IPS-18c (cell line): ENCODE measurements around the gene ANAPC7.

Source experiments
- H3K4me3 ChIP-seq: 2 replicates; pipeline ENCODE4 v1.7.0; 2013; ENCODE audit warnings: low read depth, mild to moderate bottlenecking, low read length, moderate library complexity; ENCODE audit not compliant: insufficient read depth
- H3K9me3 ChIP-seq: one replicate; pipeline ENCODE4 v1.6.1; 2013; ENCODE audit warnings: mild to moderate bottlenecking, low read length, moderate library complexity; ENCODE audit not compliant: control insufficient read depth, insufficient read depth

The ANAPC7 gene

GRCh38 chr12:110339184-110339952 is 64.1 kb downstream of the ANAPC7 start:
- Histone ChIP-seq H3K9me3 (peaks cover 5% of the 10 kb centered on the region), H3K4me3 (no peak overlapping the region)

- Histone ChIP-seq H3K4me3 (no peak overlapping the region), H3K9me3 (peaks cover 5% of the 10 kb centered on the region)
Measured at GRCh38 chr12:110338754-110339153, 64.8 kb downstream of the ANAPC7 start.

GRCh38 chr12:110337912-110338710 is 65.4 kb downstream of the ANAPC7 start:
- Histone ChIP-seq H3K9me3 (peaks cover 5% of the 10 kb centered on the region), H3K4me3 (no peak overlapping the region)

- no peak overlapping the region for H3K4me3 ChIP-seq
- H3K9me3 ChIP-seq, result no peaks in the 10 kb centered on the region
Measured at GRCh38 chr12:110335481-110336045, 67.9 kb downstream of the ANAPC7 start.

GRCh38 chr12:110333201-110333600 is 70.3 kb downstream of the ANAPC7 start:
- no peaks in the 10 kb centered on the region for H3K9me3 ChIP-seq
- no peak overlapping the region for H3K4me3 ChIP-seq

GRCh38 chr12:110330544-110330943 is 73.0 kb downstream of the ANAPC7 start:
- H3K9me3 ChIP-seq, result no peaks in the 10 kb centered on the region
- no peak overlapping the region for H3K4me3 ChIP-seq

- Histone ChIP-seq H3K4me3 (no peak overlapping the region), H3K9me3 (no peaks in the 10 kb centered on the region)
Measured at GRCh38 chr12:110330124-110330523, 73.4 kb downstream of the ANAPC7 start.

- Histone ChIP-seq H3K9me3 (no peaks in the 10 kb centered on the region), H3K4me3 (no peak overlapping the region)
Measured at GRCh38 chr12:110329710-110330109, 73.8 kb downstream of the ANAPC7 start.
